Cardiac muscle cell (in vitro differentiated cells and primary cell): ENCODE data around the gene TSHZ3. TPM values are rescaled to one million over a fixed set of nuclear protein-coding genes. Genes with fewer than 3 reads are reported as not detected.

Source experiments
- DNase-seq, 2 donors: peaks; one replicate each; pipeline versions ENCODE4 v3.0.0 to v3.0.0-alpha.2; 2010 to 2017; ENCODE audit warnings: low read depth in 1 of 2, low spot score in 1 of 2
- H3K27ac ChIP-seq: fragments of 200-600 bp; sonication (generic); 2 replicates; pipeline ENCODE4 v1.5.1; 2016
- H3K27me3 ChIP-seq: fragments of 200-600 bp; sonication (generic); 2 replicates; pipeline ENCODE4 v1.6.0; 2016; ENCODE audit warnings: control low read depth
- H3K36me3 ChIP-seq: fragments of 200-600 bp; sonication (generic); 2 replicates; pipeline ENCODE4 v1.5.1; 2016; ENCODE audit warnings: control low read depth
- H3K4me1 ChIP-seq: fragments of 200-600 bp; sonication (generic); 2 replicates; pipeline ENCODE4 v1.8.1; 2017; ENCODE audit warnings: low read depth, mild to moderate bottlenecking, mixed run types
- H3K4me3 ChIP-seq: fragments of 200-600 bp; sonication (generic); 2 replicates; pipeline ENCODE4 v1.5.1; 2016; ENCODE audit warnings: mild to moderate bottlenecking
- H3K9me3 ChIP-seq: fragments of 200-600 bp; sonication (generic); 2 replicates; pipeline ENCODE4 v1.5.1; 2017; ENCODE audit warnings: low read depth, mild to moderate bottlenecking, control low read depth
- CTCF ChIP-seq: IDR thresholded peaks from 2 replicates; pipeline ENCODE4 v1.5.1; 2012; ENCODE audit warnings: low read depth, mild to moderate bottlenecking, low read length
- polyA plus RNA-seq: library from polyadenylated mRNA; unstranded; fragments of >200 nt; fragmentation: Nextera tagmentation; extraction: Ambion mirVana; gene quantifications from 2 replicates; pipeline ENCODE4 v1.2.1, GENCODE V29; 2016
- total RNA-seq: library from RNA; depleted of rRNA; stranded (reverse); fragments of >200 nt; gene quantifications from 2 replicates; pipeline ENCODE4 v1.2.3, GENCODE V29; 2016

The TSHZ3 gene
- total and polyA plus RNA-seq, 2 experiments from 2014 or later = 0.57 to 1.7 TPM

- DNase-seq = no peak
- H3K4me1 ChIP-seq = no peaks in the 10 kb centered on the region
- H3K27me3 ChIP-seq = peaks cover 3% of the 10 kb centered on the region
- H3K36me3 ChIP-seq = no peaks in the 10 kb centered on the region
- H3K9me3 ChIP-seq = no peaks in the 10 kb centered on the region
- no peak overlapping the region for H3K27ac ChIP-seq
- no peak for TF ChIP-seq CTCF
- no peak overlapping the region for H3K4me3 ChIP-seq
Observed at GRCh38 chr19:31297991-31298390, 51.2 kb downstream of the TSHZ3 start.

- Histone ChIP-seq H3K4me1 (no peaks in the 10 kb centered on the region), H3K27ac (no peak overlapping the region)
- TF ChIP-seq CTCF = no peak
Observed at GRCh38 chr19:31296741-31297390, 52.4 kb downstream of the TSHZ3 start.

GRCh38 chr19:31294189-31294588, 55.0 kb downstream of the TSHZ3 start:
- TF ChIP-seq CTCF = no peak

More at GRCh38 chr19:31296741-31297390, 52.4 kb downstream of the TSHZ3 start:
- H3K36me3 ChIP-seq = no peaks in the 10 kb centered on the region
- H3K9me3 ChIP-seq = no peaks in the 10 kb centered on the region
- no peak overlapping the region for H3K4me3 ChIP-seq
- no peak for DNase-seq
- H3K27me3 ChIP-seq = peaks cover 3% of the 10 kb centered on the region

GRCh38 chr19:31292639-31293185, 56.5 kb downstream of the TSHZ3 start:
- no peak overlapping the region for H3K27ac ChIP-seq
- H3K9me3 ChIP-seq = no peaks in the 10 kb centered on the region
- H3K4me1 ChIP-seq = no peaks in the 10 kb centered on the region
- TF ChIP-seq CTCF = no peak
- H3K4me3 ChIP-seq = no peak overlapping the region
- H3K27me3 ChIP-seq = peaks cover 3% of the 10 kb centered on the region
- DNase-seq = no peak
- no peaks in the 10 kb centered on the region for H3K36me3 ChIP-seq

More at GRCh38 chr19:31294189-31294588, 55.0 kb downstream of the TSHZ3 start:
- no peaks in the 10 kb centered on the region for H3K9me3 ChIP-seq
- H3K27me3 ChIP-seq = peaks cover 3% of the 10 kb centered on the region
- no peak for DNase-seq
- no peak overlapping the region for H3K4me3 ChIP-seq
- no peaks in the 10 kb centered on the region for H3K36me3 ChIP-seq
- no peaks in the 10 kb centered on the region for H3K4me1 ChIP-seq
- no peak overlapping the region for H3K27ac ChIP-seq

GRCh38 chr19:31290931-31291590, 58.2 kb downstream of the TSHZ3 start:
- no peaks in the 10 kb centered on the region for H3K4me1 ChIP-seq
- no peaks in the 10 kb centered on the region for H3K9me3 ChIP-seq
- no peak for DNase-seq
- no peak overlapping the region for H3K4me3 ChIP-seq
- peaks cover 3% of the 10 kb centered on the region for H3K27me3 ChIP-seq
- no peaks in the 10 kb centered on the region for H3K36me3 ChIP-seq
- no peak for TF ChIP-seq CTCF
- H3K27ac ChIP-seq = no peak overlapping the region
